ENCODE data around the gene LCMT2. TPM values are rescaled to one million over a fixed set of nuclear protein-coding genes. Genes with fewer than 3 reads are reported as not detected.

The LCMT2 gene
- total and polyA plus RNA-seq, 8 donors, result under 0.01 to 6.4 (median 2.5) TPM

GRCh38 chr15:43330780-43331087 is 361 bp upstream of the LCMT2 start:
- no peak for DNase-seq
- Histone ChIP-seq H3K27ac (peak overlapping the region; percentile 92 to 99 (median 96)), H3K9me3 (no peaks in the 10 kb centered on the region), H3K4me1 (peaks cover 12 to 34% (median 30%) of the 10 kb centered on the region in 4 donors), H3K27me3 (no peaks in the 10 kb centered on the region), H3K4me3 (peak overlapping the region; percentile 65 to 89 (median 85)), H3K36me3 (peaks cover 0 to 23% (median 8%) of the 10 kb centered on the region in 4 donors)
- 3 to 6% (median 4%) methylated on average over 7 of the region's 7 CpGs for WGBS, 5 donors
- TF ChIP-seq POLR2A (IDR thresholded peaks at IDR 0.05), result no peak
- no peak for TF ChIP-seq CTCF (IDR thresholded peaks at IDR 0.05)
- no peak for TF ChIP-seq EP300 (IDR thresholded peaks at IDR 0.05)
- TF ChIP-seq POLR2AphosphoS5 (IDR thresholded peaks at IDR 0.05), result no peak
- intact Hi-C loops (cut with DNase I; ENCODE audit: low total_unique reads), result no loop called here

GRCh38 chr15:43329217-43329959 is 985 bp downstream of the LCMT2 start:
- Histone ChIP-seq H3K27me3 (no peaks in the 10 kb centered on the region), H3K9me3 (no peaks in the 10 kb centered on the region), H3K36me3 (peaks cover 0 to 13% (median 0%) of the 10 kb centered on the region in 4 donors), H3K27ac (peak overlapping the region; percentile 92 to 99 (median 96)), H3K4me3 (peak overlapping the region; percentile 65 to 89 (median 85)), H3K4me1 (peaks cover 12 to 34% (median 30%) of the 10 kb centered on the region in 4 donors)
- DNase-seq, result peak; percentile 27 to 30
- intact Hi-C loops (cut with DNase I; ENCODE audit: low total_unique reads), result no loop called here
- WGBS, 5 donors, result 12 to 35% (median 14%) methylated on average over 30 to 38 of the region's 38 CpGs
- no peak for TF ChIP-seq CTCF (IDR thresholded peaks at IDR 0.05)
- no peak for TF ChIP-seq POLR2A (IDR thresholded peaks at IDR 0.05)
- no peak for TF ChIP-seq EP300 (IDR thresholded peaks at IDR 0.05)
- no peak for TF ChIP-seq POLR2AphosphoS5 (IDR thresholded peaks at IDR 0.05)

GRCh38 chr15:43325039-43325684 is 5.2 kb downstream of the LCMT2 start:
- TF ChIP-seq POLR2A (IDR thresholded peaks at IDR 0.05) (no peak), CTCF (IDR thresholded peaks at IDR 0.05) (no peak), POLR2AphosphoS5 (IDR thresholded peaks at IDR 0.05) (no peak), EP300 (IDR thresholded peaks at IDR 0.05) (no peak)
- peaks cover 12 to 27% (median 23%) of the 10 kb centered on the region in 4 donors for H3K4me1 ChIP-seq
- H3K9me3 ChIP-seq, result no peaks in the 10 kb centered on the region
- DNase-seq, result no peak
- no peaks in the 10 kb centered on the region for H3K36me3 ChIP-seq
- H3K27me3 ChIP-seq, result no peaks in the 10 kb centered on the region
- intact Hi-C loops (cut with DNase I; ENCODE audit: low total_unique reads), result no loop called here
- no peak overlapping the region for H3K4me3 ChIP-seq
- no peak overlapping the region for H3K27ac ChIP-seq
- WGBS, 5 donors, result 55 to 69% (median 68%) methylated on average over 6 of the region's 6 CpGs

- Histone ChIP-seq H3K36me3 (no peaks in the 10 kb centered on the region), H3K9me3 (no peaks in the 10 kb centered on the region), H3K27ac (no peak overlapping the region), H3K4me3 (no peak overlapping the region), H3K4me1 (no peaks in the 10 kb centered on the region), H3K27me3 (no peaks in the 10 kb centered on the region)
- TF ChIP-seq CTCF (IDR thresholded peaks at IDR 0.05) (no peak), POLR2AphosphoS5 (IDR thresholded peaks at IDR 0.05) (no peak), POLR2A (IDR thresholded peaks at IDR 0.05) (no peak), EP300 (IDR thresholded peaks at IDR 0.05) (no peak)
- no peak for DNase-seq
- WGBS, 5 donors, result 70 to 78% (median 72%) methylated on average over 4 of the region's 4 CpGs
- intact Hi-C loops (cut with DNase I; ENCODE audit: low total_unique reads), result no loop called here
These were observed 11.2 kb downstream of the LCMT2 start for GRCh38 chr15:43318990-43319771.

Measured in stomach (tissue), 9 donors.